Muscle of back (tissue), 11 donors: ENCODE data around the gene RTN4RL1. TPM values are rescaled to one million over a fixed set of nuclear protein-coding genes. Genes with fewer than 3 reads are reported as not detected.
A peak's percentile ranks its signal among the peaks of the same experiment; 100 is the strongest.

ENCODE experiments used
- DNase-seq, 3 donors: peaks; one replicate each; pipeline versions ENCODE4 v3.0.0 to v3.0.0-alpha.2; 2013
- polyA plus RNA-seq, 10 donors: library from polyadenylated mRNA; unstranded; fragments of 120-200 nt; gene quantifications; one replicate each; pipeline ENCODE4 v1.2.1, GENCODE V29; 2013; ENCODE audit not compliant: insufficient read length in 10 of 10

The RTN4RL1 gene
- polyA plus RNA-seq, 10 donors: 0.70 to 1.8 (median 1.1) TPM

DNA sequence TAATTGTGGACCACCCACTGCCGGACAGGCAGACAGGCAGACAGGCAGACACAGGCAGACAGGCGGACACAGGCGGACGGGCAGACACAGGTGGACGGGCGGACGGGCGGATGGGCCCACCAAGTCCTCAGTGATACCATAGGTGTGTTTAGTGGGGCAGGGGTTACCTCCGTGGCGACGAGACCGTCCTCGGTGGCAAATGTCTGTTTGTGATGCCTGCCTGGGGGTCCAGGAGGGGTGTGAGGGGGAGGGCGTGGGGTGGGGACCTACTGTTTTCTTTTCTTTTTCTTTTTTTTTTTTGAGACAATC is 76.7 kb downstream of the RTN4RL1 start:
- no peak for DNase-seq

DNA sequence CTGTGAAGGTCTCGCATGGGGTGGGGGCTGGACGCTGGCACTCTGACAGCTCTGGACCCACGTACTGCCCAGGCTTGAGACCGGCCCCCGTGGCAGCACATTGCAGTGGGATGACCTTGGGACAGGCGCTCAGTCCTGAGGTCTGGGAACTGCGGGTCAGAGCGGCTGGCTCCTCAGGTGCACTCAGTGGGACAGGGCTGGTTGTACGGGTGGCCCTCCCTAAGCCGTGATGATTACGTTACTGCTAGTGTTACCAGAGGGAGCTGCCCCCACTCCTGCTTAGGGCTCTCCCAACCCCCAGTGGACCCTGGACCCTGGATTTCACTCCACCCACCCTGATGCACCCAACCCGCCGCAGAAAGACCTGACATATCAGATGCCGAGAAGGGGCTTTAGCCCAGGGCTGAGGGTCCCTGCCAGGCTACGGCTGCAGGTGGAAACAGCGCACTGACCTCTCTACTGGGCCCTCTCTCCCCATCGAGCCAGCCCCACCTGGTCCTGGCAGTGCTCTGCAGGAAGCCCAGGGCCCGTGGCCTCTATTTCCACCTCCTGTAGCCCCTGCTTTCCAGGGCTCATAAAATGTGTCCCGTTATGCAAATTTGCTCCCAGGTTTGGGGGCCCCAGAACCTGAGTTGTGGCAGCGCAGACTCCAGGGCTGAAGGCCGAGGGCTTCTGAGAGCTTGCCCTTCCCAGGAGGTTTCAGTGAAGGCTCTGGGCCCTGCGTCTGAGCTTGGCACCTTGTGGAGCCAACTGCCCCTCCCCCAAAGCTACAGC is 77.2 kb downstream of the RTN4RL1 start:
- DNase-seq: no peak

- DNase-seq: no peak
These were observed 77.8 kb downstream of the RTN4RL1 start for GRCh38 chr17:1947229-1947742.

GRCh38 chr17:1946021-1946932 is 78.9 kb downstream of the RTN4RL1 start:
- no peak for DNase-seq

GRCh38 chr17:1945621-1946020 is 79.5 kb downstream of the RTN4RL1 start:
- DNase-seq: no peak

DNA sequence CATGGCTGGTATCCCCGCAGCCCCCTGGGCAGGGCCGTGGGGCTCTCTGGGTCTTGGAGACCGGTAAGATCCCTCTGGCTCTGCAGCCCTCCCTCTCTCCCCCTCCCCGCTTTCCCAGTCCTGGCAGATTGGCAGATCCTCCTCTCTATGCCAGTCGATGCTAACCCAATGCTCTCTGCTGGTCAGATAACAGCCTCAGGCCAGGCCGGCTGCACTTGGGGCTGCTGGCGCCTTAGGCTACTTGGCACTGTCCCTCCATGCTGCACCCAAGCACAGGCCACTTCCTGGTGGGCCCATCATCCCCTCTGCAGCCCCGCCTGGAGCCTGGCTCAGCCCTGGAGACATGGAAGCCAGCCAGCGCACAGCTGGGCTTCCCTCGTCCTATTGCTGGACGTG is 81.7 kb downstream of the RTN4RL1 start:
- no peak for DNase-seq

- DNase-seq: no peak
These were observed 82.3 kb downstream of the RTN4RL1 start for GRCh38 chr17:1942666-1943435.

- no peak for DNase-seq
These were observed 83.1 kb downstream of the RTN4RL1 start for GRCh38 chr17:1942066-1942365.

GRCh38 chr17:1941272-1942065 is 83.7 kb downstream of the RTN4RL1 start:
- DNase-seq: no peak

- DNase-seq: no peak
These were observed 84.3 kb downstream of the RTN4RL1 start for GRCh38 chr17:1940810-1941185.

- DNase-seq: peak; percentile 60 to 77 (median 75)
These were observed 84.9 kb downstream of the RTN4RL1 start for GRCh38 chr17:1939981-1940809.

GRCh38 chr17:1937461-1937860 is 87.7 kb downstream of the RTN4RL1 start:
- no peak for DNase-seq

DNA sequence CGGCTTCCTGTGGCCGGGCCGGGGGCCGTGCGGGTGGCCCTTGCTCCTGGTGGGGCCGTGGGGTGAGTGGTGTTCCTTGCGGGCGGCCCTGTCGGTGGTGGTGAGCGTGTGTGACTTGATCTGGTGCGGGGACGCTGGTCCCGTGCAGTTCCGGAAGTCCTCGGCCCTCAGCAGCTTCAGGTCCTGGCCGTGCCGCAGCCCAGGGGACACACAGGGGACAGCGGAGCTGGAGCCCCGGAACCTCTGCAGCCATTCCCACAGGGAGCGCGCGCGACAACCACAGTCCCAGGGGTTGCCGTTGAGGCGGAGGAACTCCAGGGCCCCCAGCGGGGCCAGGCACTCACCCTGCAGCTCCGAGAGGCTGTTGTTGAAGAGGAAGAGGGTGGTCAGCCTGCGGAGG is 88.4 kb downstream of the RTN4RL1 start:
- DNase-seq: no peak

- DNase-seq: no peak
These were observed 90.2 kb downstream of the RTN4RL1 start for GRCh38 chr17:1934901-1935300.

GRCh38 chr17:1933875-1934715 is 91.0 kb downstream of the RTN4RL1 start:
- no peak for DNase-seq

DNA sequence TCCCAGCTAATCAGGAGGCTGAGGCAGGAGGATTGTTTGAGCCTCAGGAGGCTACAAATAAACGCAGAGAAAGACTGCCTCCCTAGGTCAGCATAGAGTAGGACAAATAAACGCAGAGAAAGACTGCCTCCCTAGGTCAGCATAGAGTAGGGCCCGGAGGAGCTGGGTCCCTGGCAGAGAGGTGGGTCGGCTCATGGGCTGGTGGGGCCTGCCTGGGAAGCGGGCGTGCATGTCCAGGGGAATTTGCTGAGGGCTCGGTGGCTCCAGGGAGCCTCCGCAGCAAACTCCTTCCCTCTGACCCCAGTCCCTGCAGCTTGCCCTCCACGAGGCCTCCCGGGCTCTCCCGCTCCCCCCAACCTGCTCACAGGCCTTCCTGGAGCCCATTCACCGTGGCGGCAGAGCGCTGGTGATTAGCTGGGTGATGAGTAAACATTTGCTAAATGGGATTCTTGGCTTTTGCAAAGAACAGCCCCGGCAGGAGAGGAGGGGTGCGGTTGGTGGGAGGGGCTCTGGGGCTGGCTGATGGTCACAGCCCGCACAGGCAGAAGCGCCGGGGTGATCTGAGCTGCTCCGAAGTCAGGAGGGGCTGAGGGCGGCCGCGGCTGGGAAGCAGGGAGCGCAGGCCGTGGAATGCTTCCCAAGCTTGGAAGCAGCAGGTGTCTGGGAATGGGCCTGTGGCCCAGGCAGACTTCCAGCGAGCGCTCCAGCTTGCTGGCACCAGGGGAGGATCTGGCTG is 93.1 kb downstream of the RTN4RL1 start:
- DNase-seq: peak; percentile 51 to 76 (median 67)

GRCh38 chr17:1930337-1930645 is 94.8 kb downstream of the RTN4RL1 start:
- no peak for DNase-seq

DNA sequence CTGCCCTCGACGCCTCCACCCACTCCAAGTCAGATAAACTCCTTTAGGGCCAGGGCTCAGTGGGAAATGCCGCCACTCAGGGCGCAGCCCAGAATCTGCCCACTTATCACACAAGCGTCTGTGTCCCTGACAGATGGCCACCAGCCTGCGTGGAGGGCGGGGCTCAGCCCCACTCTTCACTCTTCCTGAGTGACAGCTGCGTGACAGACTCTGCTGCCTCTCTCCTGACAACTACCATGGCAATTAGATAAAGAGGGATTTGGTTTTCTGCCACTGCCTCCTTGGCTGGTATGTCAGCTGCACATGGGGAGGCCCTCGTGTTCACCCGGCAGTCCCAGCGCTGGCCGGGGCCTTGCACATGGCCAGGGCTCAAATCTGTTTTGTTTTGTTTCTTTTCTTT is 96.2 kb downstream of the RTN4RL1 start:
- peak in 1 of 3 donors; percentile 51 for DNase-seq

DNA sequence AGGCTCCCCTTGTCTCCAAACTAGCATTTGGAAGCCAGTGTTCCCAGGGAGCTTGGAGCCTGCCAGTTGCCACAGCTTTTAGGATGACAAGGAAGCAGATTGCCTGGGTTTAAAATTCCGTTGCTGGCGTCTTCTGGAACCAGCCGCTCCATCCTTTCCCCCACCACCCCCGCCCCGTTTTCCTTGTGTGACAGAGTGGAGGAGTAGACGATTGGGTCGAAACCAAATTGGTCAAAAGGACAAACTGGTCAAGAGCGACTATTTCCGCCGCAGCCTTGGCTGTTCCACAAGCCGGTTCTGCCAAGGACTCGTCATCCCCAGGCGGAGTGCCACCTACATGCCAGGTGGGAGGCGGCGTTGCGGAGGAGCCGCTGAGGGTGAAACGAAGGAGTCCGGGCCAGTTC is 104.2 kb downstream of the RTN4RL1 start:
- DNase-seq: no peak
